ENCODE data around the gene HSD17B14. TPM values are rescaled to one million over a fixed set of nuclear protein-coding genes. Genes with fewer than 3 reads are reported as not detected.

The HSD17B14 gene
- total and polyA plus RNA-seq, 2 of the 13 experiments (the other 11 are each of a cell fraction or from before 2014, with no cell fraction given) = 0.58 to 1.2 TPM

DNA sequence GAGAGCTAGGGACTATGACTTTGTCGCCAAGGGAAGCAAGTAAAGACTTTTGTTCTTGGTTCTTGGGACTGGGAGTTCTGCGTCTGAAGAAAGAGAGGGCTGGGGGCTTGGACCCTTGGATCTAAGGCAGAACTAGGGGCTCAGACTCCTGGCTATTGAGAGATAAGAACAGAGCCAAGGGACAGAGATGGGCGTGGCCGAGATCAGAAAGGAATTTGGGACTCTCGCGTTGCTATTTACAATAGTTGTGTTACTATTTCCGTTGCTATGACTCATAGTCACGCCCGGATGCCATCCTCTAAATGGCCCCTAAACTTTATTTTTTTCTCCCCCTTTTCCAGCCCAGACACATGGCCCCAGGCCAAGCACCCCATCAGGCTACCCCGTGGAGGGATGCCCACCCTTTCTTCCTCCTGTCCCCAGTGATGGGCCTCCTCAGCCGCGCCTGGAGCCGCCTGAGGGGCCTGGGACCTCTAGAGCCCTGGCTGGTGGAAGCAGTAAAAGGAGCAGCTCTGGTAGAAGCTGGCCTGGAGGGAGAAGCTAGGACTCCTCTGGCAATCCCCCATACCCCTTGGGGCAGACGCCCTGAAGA is 36.7 kb upstream of the HSD17B14 start (continued):
- TF ChIP-seq ZNF616 (CRISPR knock-in tag; IDR thresholded peaks at IDR 0.05; ENCODE audit: low read depth) (no peak), ZNF883 (CRISPR knock-in tag; IDR thresholded peaks at IDR 0.05; ENCODE audit: not compliant biosample characterization) (no peak), ZNF225 (CRISPR knock-in tag; IDR thresholded peaks at IDR 0.05) (no peak), ZNF501 (CRISPR knock-in tag; IDR thresholded peaks at IDR 0.05) (no peak), PHB2 (IDR thresholded peaks at IDR 0.05; ENCODE audit: partially characterized antibody) (no peak), RAD21 (CRISPR knock-in tag; IDR thresholded peaks at IDR 0.05) (no peak), ZNF550 (CRISPR knock-in tag; IDR thresholded peaks at IDR 0.05; ENCODE audit: borderline replicate concordance) (no peak), ZNF256 (CRISPR knock-in tag; conservative IDR thresholded peaks at IDR 0.05) (no peak)
- TF ChIP-seq, protein P1, sequence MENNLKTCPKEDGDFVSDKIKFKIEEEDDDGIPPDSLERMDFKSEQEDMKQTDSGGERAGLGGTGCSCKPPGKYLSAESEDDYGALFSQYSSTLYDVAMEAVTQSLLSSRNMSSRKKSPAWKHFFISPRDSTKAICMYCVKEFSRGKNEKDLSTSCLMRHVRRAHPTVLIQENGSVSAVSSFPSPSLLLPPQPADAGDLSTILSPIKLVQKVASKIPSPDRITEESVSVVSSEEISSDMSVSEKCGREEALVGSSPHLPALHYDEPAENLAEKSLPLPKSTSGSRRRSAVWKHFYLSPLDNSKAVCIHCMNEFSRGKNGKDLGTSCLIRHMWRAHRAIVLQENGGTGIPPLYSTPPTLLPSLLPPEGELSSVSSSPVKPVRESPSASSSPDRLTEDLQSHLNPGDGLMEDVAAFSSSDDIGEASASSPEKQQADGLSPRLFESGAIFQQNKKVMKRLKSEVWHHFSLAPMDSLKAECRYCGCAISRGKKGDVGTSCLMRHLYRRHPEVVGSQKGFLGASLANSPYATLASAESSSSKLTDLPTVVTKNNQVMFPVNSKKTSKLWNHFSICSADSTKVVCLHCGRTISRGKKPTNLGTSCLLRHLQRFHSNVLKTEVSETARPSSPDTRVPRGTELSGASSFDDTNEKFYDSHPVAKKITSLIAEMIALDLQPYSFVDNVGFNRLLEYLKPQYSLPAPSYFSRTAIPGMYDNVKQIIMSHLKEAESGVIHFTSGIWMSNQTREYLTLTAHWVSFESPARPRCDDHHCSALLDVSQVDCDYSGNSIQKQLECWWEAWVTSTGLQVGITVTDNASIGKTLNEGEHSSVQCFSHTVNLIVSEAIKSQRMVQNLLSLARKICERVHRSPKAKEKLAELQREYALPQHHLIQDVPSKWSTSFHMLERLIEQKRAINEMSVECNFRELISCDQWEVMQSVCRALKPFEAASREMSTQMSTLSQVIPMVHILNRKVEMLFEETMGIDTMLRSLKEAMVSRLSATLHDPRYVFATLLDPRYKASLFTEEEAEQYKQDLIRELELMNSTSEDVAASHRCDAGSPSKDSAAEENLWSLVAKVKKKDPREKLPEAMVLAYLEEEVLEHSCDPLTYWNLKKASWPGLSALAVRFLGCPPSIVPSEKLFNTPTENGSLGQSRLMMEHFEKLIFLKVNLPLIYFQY (CRISPR knock-in tag; IDR thresholded peaks at IDR 0.05; ENCODE audit: borderline replicate concordance) = no peak
- TF ChIP-seq, protein P2, sequence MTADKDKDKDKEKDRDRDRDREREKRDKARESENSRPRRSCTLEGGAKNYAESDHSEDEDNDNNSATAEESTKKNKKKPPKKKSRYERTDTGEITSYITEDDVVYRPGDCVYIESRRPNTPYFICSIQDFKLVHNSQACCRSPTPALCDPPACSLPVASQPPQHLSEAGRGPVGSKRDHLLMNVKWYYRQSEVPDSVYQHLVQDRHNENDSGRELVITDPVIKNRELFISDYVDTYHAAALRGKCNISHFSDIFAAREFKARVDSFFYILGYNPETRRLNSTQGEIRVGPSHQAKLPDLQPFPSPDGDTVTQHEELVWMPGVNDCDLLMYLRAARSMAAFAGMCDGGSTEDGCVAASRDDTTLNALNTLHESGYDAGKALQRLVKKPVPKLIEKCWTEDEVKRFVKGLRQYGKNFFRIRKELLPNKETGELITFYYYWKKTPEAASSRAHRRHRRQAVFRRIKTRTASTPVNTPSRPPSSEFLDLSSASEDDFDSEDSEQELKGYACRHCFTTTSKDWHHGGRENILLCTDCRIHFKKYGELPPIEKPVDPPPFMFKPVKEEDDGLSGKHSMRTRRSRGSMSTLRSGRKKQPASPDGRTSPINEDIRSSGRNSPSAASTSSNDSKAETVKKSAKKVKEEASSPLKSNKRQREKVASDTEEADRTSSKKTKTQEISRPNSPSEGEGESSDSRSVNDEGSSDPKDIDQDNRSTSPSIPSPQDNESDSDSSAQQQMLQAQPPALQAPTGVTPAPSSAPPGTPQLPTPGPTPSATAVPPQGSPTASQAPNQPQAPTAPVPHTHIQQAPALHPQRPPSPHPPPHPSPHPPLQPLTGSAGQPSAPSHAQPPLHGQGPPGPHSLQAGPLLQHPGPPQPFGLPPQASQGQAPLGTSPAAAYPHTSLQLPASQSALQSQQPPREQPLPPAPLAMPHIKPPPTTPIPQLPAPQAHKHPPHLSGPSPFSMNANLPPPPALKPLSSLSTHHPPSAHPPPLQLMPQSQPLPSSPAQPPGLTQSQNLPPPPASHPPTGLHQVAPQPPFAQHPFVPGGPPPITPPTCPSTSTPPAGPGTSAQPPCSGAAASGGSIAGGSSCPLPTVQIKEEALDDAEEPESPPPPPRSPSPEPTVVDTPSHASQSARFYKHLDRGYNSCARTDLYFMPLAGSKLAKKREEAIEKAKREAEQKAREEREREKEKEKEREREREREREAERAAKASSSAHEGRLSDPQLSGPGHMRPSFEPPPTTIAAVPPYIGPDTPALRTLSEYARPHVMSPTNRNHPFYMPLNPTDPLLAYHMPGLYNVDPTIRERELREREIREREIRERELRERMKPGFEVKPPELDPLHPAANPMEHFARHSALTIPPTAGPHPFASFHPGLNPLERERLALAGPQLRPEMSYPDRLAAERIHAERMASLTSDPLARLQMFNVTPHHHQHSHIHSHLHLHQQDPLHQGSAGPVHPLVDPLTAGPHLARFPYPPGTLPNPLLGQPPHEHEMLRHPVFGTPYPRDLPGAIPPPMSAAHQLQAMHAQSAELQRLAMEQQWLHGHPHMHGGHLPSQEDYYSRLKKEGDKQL (CRISPR knock-in tag; IDR thresholded peaks at IDR 0.05; ENCODE audit: low read depth) = no peak
- TF ChIP-seq, protein P3, sequence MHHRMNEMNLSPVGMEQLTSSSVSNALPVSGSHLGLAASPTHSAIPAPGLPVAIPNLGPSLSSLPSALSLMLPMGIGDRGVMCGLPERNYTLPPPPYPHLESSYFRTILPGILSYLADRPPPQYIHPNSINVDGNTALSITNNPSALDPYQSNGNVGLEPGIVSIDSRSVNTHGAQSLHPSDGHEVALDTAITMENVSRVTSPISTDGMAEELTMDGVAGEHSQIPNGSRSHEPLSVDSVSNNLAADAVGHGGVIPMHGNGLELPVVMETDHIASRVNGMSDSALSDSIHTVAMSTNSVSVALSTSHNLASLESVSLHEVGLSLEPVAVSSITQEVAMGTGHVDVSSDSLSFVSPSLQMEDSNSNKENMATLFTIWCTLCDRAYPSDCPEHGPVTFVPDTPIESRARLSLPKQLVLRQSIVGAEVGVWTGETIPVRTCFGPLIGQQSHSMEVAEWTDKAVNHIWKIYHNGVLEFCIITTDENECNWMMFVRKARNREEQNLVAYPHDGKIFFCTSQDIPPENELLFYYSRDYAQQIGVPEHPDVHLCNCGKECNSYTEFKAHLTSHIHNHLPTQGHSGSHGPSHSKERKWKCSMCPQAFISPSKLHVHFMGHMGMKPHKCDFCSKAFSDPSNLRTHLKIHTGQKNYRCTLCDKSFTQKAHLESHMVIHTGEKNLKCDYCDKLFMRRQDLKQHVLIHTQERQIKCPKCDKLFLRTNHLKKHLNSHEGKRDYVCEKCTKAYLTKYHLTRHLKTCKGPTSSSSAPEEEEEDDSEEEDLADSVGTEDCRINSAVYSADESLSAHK (CRISPR knock-in tag; IDR thresholded peaks at IDR 0.05; ENCODE audit: borderline replicate concordance) = no peak
- TF ChIP-seq, protein P4, sequence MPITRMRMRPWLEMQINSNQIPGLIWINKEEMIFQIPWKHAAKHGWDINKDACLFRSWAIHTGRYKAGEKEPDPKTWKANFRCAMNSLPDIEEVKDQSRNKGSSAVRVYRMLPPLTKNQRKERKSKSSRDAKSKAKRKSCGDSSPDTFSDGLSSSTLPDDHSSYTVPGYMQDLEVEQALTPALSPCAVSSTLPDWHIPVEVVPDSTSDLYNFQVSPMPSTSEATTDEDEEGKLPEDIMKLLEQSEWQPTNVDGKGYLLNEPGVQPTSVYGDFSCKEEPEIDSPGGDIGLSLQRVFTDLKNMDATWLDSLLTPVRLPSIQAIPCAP (CRISPR knock-in tag; IDR thresholded peaks at IDR 0.05; ENCODE audit: low read depth) = no peak
- TF ChIP-seq, protein P5, sequence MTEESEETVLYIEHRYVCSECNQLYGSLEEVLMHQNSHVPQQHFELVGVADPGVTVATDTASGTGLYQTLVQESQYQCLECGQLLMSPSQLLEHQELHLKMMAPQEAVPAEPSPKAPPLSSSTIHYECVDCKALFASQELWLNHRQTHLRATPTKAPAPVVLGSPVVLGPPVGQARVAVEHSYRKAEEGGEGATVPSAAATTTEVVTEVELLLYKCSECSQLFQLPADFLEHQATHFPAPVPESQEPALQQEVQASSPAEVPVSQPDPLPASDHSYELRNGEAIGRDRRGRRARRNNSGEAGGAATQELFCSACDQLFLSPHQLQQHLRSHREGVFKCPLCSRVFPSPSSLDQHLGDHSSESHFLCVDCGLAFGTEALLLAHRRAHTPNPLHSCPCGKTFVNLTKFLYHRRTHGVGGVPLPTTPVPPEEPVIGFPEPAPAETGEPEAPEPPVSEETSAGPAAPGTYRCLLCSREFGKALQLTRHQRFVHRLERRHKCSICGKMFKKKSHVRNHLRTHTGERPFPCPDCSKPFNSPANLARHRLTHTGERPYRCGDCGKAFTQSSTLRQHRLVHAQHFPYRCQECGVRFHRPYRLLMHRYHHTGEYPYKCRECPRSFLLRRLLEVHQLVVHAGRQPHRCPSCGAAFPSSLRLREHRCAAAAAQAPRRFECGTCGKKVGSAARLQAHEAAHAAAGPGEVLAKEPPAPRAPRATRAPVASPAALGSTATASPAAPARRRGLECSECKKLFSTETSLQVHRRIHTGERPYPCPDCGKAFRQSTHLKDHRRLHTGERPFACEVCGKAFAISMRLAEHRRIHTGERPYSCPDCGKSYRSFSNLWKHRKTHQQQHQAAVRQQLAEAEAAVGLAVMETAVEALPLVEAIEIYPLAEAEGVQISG (CRISPR knock-in tag; IDR thresholded peaks at IDR 0.05) = no peak

Measured in HepG2 (cell line).